ENCODE measurements around the gene KHK.

Gene KHK

DNA sequence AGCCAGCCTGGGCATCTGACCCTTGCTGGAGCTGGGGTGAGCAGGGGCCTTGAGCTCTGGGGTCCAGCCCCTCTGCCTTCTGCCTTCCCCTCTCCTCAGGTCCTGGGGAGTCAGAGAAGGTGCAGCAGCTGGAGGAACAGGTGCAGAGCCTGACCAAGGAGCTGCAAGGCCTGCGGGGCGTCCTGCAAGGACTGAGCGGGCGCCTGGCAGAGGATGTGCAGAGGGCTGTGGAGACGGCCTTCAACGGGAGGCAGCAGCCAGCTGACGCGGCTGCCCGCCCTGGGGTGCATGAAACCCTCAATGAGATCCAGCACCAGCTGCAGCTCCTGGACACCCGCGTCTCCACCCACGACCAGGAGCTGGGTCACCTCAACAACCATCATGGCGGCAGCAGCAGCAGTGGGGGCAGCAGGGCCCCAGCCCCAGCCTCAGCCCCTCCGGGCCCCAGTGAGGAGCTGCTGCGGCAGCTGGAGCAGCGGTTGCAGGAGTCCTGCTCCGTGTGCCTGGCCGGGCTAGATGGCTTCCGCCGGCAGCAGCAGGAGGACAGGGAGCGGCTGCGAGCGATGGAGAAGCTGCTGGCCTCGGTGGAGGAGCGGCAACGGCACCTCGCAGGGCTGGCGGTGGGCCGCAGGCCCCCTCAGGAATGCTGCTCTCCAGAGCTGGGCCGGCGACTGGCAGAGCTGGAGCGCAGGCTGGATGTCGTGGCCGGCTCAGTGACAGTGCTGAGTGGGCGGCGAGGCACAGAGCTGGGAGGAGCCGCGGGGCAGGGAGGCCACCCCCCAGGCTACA is 4.4 kb upstream of the KHK start:
- no peak for DNase-seq (ENCODE audit: low read depth in 2 of 2)

DNA sequence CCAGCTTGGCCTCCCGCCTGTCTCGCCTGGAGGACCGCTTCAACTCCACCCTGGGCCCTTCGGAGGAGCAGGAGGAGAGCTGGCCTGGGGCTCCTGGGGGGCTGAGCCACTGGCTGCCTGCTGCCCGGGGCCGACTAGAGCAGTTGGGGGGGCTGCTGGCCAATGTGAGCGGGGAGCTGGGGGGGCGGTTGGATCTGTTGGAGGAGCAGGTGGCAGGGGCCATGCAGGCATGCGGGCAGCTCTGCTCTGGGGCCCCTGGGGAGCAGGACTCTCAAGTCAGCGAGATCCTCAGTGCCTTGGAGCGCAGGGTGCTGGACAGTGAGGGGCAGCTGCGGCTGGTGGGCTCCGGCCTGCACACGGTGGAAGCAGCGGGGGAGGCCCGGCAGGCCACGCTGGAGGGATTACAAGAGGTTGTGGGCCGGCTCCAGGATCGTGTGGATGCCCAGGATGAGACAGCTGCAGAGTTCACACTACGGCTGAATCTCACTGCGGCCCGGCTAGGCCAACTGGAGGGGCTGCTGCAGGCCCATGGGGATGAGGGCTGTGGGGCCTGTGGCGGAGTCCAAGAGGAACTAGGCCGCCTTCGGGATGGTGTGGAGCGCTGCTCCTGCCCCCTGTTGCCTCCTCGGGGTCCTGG is 3.7 kb upstream of the KHK start:
- DNase-seq (ENCODE audit: low read depth in 2 of 2): no peak

DNA sequence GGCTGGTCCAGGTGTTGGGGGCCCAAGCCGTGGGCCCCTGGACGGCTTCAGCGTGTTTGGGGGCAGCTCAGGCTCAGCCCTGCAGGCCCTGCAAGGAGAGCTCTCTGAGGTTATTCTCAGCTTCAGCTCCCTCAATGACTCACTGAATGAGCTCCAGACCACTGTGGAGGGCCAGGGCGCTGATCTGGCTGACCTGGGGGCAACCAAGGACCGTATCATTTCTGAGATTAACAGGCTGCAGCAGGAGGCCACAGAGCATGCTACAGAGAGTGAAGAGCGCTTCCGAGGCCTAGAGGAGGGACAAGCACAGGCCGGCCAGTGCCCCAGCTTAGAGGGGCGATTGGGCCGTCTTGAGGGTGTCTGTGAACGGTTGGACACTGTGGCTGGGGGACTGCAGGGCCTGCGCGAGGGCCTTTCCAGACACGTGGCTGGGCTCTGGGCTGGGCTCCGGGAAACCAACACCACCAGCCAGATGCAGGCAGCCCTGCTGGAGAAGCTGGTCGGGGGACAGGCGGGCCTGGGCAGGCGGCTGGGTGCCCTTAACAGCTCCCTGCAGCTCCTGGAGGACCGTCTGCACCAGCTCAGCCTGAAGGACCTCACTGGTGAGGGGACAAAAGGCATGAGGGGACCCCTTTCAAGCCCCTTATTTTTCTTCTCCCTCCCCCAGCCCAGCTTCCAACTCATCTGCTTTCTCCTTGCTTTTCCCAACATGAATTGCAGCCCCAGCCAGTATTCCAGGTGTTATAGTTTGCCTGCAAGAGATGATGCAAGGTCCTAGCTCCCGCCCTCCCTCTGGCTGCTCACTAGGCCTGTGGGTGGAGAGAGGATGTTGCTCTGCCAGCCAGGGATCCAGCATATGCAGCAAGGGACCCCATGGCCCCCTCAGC is 2.9 kb upstream of the KHK start:
- no peak for DNase-seq (ENCODE audit: low read depth in 2 of 2)

DNA sequence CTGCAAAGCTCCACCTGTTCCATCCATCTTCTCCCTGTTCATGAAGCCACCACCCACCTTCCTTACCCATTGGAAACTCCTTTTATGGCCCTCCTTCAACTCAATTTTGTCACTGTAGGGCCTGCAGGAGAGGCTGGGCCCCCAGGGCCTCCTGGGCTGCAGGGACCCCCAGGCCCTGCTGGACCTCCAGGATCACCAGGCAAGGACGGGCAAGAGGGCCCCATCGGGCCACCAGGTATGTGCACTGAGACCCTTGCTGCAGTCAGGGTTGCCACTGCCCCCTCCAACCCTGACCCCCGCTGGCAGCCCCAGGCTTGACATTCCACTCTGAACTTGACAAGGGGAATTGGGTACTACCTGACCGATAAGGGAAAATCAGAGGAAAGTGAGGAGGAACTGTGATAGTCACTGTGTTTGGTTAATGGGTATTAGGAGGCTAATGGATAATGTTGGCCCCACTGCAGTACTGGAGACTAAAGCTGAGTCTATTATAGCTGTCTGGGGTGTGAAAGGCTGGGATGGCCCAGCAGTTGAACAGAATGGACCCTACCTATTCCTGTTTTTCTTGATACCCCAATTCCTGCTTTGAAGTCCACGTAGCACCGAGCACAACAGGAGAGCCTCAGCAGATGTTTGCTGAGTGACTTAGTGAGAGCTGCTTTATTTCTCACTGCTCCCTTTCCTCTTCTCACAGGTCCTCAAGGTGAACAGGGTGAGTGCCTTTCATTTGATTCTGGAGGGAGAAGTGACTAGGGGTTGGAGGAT is 2.1 kb upstream of the KHK start:
- no peak for DNase-seq (ENCODE audit: low read depth in 2 of 2)

DNA sequence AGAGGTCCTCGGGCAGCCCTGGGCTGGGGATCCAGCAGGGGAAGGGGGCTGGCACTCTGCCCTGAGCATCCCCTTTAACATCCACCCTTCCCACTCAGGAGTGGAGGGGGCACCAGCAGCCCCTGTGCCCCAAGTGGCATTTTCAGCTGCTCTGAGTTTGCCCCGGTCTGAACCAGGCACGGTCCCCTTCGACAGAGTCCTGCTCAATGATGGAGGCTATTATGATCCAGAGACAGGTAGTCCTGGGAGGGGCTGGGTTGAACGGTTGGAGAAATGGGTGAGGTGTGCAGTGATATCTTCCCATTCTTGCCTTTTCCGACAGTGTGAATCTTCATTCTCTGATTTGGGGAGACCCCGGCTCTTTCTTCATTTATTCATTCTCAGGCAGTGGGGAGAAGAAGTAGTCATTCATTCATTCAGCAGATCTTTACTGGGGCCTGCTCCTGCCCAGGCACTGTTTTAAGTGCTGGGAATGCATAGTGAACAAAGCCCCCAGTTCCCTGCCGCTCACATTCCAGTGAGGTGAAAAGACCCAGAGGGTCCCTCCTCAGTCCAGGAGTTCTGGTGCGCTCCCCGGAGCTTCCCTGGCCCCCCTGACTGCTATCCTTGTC is 1.4 kb upstream of the KHK start:
- no peak for DNase-seq (ENCODE audit: low read depth in 2 of 2)

DNA sequence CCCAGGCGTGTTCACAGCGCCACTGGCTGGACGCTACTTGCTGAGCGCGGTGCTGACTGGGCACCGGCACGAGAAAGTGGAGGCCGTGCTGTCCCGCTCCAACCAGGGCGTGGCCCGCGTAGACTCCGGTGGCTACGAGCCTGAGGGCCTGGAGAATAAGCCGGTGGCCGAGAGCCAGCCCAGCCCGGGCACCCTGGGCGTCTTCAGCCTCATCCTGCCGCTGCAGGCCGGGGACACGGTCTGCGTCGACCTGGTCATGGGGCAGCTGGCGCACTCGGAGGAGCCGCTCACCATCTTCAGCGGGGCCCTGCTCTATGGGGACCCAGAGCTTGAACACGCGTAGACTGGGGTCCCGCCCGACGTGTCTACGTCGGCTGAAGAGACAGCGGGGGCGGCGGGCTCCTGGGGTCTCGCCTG is 891 bp upstream of the KHK start:
- peak in 1 of 2 donors; percentile 25 for DNase-seq (ENCODE audit: low read depth in 2 of 2)

GRCh38 chr2:27086090-27086723 is 365 bp upstream of the KHK start:
- peak; percentile 96 to 98 for DNase-seq (ENCODE audit: low read depth in 2 of 2)

DNA sequence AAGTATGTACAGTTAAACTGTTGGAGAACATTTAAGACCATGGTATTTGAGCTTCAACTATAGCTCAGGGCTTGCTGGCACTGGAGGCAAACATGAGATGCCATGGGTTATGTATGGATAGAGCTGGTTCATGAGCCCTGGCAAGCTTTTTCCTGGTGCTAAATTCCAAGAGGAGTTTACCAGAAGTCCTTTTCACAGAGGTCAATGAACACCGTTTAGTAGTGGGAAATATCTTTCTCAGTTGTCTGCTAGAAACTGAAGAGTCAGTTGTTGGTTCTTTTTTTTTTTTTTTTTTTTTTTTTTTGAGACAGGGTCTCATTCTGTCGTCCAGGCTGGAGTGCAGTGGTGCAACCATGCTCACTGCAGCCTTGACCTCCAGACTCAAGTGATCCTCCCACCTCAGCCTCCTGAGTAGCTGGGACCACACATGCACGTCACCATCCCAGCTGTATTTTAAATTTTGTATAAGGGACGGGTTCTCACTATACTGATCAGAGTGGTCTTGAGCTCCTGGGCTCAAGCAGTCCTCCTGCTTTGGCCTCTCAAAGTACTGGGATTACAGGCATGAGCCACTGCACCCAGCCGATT is 1.3 kb downstream of the KHK start:
- DNase-seq (ENCODE audit: low read depth in 2 of 2): no peak

GRCh38 chr2:27088634-27089033 is 2.1 kb downstream of the KHK start:
- no peak for DNase-seq (ENCODE audit: low read depth in 2 of 2)

DNA sequence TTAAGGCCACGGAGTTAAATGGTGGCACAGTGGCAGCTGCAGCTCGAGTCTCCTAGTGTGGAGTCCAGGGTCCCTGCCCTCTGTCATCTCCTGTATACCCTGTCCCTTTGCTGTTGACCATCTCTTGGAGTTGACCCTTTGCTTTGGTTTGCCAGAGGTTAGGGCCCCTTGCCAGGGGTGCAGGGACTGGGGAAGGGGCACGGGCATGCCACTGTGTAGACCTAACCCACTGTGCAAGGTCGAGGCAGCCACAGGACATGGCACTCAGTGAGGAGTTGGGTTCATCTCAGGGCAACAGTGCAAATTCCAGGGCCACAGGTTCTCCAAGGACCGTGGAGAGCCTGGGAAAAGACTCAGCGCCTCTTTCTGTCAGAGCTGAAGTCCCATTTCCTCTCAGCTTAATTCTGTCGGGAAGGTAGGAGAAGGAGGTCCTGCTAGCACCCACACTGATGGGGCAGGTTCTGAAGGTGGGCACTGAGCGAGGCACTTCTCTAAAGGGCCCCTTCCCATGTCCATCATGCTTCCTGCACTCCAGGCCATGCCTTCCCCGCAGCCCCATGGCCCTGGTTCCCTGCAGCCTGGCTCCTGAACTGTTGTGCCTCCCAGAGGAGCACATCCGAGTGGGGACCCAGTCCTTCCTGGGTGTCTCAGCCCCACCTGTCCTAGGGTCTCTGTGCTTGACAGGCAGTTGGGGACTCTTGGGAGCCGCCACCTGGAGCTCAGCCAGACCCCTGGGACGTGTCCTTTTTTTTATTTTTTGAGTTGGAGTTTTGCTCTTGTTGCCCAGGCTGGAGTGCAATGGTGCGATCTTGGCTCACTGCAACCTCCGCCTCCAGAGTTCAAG is 2.8 kb downstream of the KHK start:
- DNase-seq (ENCODE audit: low read depth in 2 of 2): no peak

GRCh38 chr2:27091746-27092695 is 5.4 kb downstream of the KHK start:
- no peak for DNase-seq (ENCODE audit: low read depth in 2 of 2)

GRCh38 chr2:27092696-27093429 is 6.3 kb downstream of the KHK start:
- no peak for DNase-seq (ENCODE audit: low read depth in 2 of 2)

DNA sequence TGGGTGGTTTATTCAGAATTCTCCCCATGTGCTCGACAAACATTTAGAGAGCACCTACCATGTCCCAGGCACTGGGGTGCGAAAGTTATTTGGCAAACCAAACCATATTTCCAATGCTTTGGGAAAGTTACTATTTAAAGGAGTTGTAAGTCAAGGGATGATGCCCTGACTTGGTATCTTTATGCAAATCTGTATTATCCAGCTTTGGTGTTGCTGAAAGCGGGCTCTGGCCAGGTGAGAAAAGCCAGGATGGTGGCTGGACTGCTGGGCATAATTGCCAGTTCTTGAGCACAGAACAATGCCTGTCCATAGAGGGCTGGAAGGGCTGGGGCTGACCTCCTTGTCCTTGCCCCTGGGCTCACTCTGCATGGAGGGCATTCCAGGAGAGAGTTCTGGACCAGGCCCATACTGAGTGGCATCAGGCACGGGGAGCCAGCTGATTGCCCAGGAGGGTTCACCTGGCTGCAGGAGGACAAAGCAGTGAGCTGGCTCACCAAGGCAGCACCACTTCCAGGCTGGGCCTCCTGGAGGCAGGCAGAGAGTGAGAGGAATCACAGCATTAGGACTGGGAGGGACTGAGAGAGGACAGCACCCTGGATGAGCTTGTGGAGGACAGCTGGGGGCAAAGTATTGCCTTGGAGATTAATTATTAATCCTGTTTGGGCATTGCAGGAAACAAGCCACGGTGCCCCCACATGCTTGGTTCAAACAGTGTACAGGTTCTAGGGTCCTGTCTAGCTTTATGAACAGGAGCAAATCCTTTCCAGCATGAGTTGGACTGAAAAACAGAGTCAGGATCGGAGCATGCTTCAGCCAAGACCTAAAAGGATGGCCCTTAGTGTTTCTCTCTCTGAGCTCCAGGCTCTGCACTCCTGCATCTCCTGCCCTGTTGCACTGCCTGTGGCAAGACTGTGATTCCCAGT is 7.1 kb downstream of the KHK start:
- DNase-seq (ENCODE audit: low read depth in 2 of 2): no peak

DNA sequence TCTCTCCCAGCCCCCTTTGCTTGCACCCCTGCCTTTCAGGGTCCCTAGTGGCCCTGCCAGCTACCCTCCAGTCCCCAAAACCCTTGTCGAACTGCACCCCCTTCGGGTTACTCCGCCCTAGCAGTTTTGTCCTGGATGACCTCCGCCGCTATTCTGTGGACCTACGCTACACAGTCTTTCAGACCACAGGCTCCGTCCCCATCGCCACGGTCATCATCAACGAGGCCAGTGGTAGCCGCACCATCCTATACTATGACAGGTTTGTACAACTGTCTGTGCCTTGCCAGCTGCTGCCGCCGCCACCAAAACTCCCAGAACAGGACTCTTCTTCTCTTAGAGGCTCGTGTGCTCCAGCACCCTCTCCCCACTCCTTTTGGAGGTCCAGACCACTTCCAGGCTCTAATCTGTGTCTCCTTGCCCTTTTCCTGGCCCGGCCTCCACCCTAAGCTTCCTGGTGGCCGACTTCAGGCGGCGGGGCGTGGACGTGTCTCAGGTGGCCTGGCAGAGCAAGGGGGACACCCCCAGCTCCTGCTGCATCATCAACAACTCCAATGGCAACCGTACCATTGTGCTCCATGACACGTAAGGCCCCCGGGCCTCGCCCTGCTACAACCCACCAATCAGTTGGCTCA is 7.9 kb downstream of the KHK start:
- DNase-seq (ENCODE audit: low read depth in 2 of 2): no peak

GRCh38 chr2:27095427-27095744 is 8.8 kb downstream of the KHK start:
- no peak for DNase-seq (ENCODE audit: low read depth in 2 of 2)

All from stimulated activated CD8-positive, alpha-beta memory T cell treated with anti-CD3 and anti-CD28 coated beads, Interleukin-15, amount 100 ng/mL, for 48 hours (primary cell).